NCI-H128 (cell line): ENCODE data around the gene FLT4.

Source experiments
- DNase-seq: peaks from one replicate; lab custom pipeline; 2025; ENCODE audit not compliant: unreplicated experiment; lab: John Stamatoyannopoulos, UW

The FLT4 gene

GRCh38 chr5:180594311-180595045 lies 54.9 kb downstream of the FLT4 start:
- no peak for DNase-seq

- no peak for DNase-seq
These were observed 55.8 kb downstream of the FLT4 start for GRCh38 chr5:180593446-180594206.

GRCh38 chr5:180592176-180592575 lies 57.2 kb downstream of the FLT4 start:
- no peak for DNase-seq

GRCh38 chr5:180591311-180591887 lies 58.0 kb downstream of the FLT4 start, which contains the start of gene SCGB3A1:
Gene SCGB3A1, minus strand, starts transcription at chr5:180591499. Its CDS starts 37 bp downstream, at chr5:180591462.
- no peak for DNase-seq

- DNase-seq = no peak
These were observed 58.7 kb downstream of the FLT4 start for GRCh38 chr5:180590543-180591310.

DNA sequence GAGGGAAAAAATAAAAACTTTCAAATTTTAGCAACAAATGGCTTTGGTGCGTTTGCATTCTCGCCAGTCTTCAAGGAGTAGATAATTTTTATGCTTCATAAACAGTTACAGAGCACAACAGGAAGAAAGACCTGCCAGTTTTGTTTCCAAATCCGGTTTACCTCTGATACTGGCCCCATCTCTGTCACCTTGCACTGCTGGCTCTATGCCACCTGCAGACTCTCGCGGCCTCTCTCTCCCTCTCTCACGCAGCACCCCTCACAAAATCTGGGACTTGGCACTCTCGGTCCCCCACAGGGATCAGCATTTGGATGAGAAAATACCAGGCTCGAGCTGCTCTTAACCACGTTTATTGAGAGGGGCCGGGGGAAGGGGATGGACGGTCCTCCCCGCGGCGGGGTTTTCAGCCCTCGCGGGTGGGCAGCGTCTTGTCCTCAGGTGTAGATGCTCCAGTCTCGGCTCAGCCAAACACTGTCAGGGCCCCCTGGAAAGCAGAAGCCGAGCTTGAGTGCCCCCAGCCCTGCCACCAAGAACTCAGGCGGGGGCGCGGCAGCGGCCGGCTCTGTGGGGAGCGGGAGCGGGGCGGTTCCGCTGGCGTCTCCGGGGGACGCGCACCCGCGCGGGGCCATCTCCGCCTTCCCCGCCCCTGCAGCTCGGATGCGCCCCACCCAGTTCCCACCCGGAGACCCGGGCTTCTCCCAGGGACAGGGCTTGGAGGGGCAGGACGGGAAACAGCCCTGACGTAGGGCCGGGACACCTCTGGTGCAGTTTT lies 59.4 kb downstream of the FLT4 start:
- DNase-seq = no peak

DNA sequence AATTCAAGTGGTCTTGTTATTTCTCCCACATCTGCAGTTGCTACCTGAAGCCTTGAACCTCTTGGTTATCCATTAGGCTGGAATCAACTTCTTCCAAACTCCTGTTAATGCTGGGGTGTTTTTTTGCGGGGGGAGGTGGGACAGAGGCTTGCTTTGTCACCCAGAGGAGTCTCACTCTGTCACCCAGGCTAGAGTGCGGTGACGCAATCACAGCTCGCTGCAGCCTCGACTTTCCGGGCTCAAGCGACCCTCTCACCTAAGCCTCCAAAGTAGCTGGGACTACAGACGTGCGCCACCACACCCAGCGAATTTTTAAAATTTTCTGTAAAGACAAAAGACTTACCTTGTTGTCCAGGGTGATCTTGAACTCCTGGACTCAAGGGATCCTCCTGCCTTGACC lies 62.5 kb downstream of the FLT4 start:
- DNase-seq = no peak

GRCh38 chr5:180586204-180586603 lies 63.2 kb downstream of the FLT4 start:
- DNase-seq = no peak

DNA sequence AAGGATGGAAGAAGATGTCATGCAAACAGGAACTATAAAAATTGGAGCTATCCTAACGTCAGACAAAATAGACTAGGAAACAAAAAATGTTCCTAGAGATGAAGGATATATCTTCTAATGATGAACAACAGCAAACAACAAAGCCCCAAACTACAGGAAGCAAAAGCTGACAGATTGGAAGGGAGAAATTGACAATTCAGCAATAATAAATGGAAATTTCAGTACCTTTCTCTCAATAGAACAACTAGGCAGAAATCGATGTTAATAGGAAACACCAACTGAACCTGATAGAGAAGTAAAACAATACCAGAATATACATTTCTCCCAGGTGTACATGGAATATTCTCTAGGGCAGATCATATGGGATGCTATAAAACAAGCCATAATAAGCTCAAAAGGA lies 65.7 kb downstream of the FLT4 start:
- DNase-seq = no peak

DNA sequence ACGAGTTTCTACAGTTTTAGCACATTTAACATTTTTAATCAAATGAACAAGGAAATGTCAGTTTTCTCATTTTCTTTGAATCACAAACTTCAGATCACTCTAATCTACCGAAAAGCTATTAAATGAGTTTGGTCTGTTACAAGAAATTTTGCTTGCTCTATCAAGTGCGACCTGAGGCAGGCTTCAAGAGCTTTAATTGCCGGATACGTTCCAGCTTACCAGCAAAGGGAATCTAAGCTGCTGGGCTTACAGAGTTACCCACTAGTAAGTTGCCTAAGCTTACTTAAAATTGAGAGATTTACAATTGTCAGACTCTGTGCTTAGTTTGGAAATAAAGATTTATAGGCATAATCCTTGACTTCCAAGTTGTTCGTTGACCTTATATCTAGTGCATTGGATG lies 68.7 kb downstream of the FLT4 start:
- DNase-seq = no peak

GRCh38 chr5:180575571-180575970 lies 73.8 kb downstream of the FLT4 start:
- no peak for DNase-seq

DNA sequence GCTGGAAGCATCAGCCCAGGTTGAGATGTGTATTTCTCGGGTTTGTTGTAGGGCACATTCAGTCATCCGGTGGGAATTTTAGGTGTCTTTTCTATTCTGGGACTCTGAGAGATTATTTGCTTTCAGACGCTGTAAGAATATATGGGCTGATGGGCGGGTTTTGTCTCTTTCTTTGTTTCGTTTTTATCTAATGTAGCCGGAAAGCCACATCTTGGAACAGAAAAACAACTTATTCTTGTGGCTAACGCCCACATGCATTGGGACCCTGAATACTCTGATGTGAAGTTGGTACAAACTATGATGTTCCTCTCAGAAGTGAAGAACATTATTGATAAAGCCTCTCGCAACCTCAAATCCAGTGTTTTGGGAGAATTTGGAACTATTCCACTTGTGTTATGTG lies 80.5 kb downstream of the FLT4 start:
- DNase-seq = no peak

DNA sequence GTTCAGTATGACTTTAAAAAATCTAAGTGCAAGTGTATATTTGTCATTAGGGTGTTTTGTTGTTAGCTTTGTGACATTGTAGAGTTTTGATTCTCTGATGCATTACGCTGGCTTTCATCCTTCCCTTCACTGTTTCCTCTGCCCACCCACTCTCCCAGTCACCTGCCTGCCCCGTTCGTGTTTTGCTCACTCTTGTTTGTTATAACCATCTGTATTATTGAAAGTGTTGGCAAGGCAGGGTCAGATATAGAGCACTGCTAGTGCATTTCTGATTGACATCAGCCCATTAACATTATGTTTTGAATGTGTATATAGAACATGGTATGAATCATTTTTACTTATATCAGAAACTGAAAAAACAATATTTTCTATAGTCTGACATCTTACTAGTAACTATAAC lies 85.4 kb downstream of the FLT4 start:
- no peak for DNase-seq

DNA sequence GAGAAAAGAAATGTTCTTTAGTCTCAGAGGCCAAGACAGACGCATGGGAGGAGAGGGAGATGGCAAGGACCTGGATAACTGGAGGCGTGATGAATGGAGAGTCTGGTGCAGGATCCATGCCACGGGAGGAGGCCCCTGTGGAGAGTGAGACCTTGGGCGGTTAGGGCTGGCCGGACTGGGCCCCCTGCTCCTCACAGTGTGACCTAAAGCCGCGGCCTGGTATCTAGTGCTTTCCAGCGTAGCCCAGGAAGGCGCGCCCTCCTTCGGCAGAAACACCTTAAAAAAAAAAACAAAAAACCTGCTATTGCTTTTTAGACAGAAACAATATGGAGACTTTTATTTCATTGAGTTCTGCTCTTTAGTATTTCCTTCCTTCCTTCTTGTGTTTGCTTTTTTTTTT lies 91.2 kb downstream of the FLT4 start:
- no peak for DNase-seq

GRCh38 chr5:180557217-180557809 lies 92.1 kb downstream of the FLT4 start:
- DNase-seq = no peak

DNA sequence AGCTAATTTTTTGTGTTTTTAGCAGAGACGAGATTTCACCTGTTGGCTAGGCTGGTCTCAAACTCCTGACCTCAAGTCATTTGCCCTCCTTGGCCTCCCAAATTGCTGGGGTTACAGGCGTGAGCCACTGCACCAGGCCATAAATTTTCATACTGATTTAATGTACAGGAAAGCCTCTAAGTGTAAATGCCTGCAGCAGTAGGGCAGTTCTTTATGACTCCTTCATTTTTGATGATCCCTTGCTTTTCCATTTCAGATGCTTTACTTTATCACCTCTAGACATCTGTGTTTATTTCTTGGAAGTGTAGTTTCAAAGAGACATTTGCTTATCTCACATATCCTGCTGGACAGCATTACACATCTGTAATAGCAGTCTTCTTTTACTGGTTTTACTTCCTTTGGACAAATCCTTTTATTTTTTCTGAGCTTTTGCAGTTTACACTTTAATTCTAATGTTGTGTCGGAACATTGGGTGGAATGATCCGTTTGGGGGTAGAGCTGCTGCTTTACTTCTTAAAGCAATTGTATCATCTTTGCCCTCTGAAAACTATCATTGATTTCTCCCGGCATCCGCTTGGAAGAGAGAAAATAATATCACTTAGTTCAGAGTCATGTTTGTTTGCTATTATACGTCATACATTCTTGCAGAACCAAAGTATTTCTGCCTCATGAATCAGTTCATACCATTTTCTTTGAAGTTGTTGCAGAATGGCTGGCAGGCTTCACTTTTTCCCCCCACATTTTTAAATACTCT lies 94.1 kb downstream of the FLT4 start:
- no peak for DNase-seq

DNA sequence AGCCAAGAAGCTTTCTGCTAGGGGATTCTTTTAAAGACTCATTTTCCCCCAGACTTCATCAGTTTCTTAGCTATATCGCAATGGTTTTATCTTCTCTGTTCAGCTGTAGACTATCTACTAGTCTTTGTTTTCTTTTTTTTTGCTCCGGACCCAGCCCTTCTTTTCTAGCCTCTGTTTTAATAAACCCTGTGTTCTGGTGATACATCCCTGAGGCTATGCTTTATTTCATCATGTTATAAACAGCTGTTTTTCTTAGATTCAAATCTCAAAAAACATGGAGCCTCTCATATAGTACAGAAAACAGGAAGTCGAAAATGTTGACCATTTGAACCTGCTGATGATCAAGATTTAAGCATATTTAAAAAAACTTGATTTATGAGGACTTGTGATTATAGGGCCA lies 95.9 kb downstream of the FLT4 start:
- DNase-seq = no peak
